Suprapubic skin (tissue), 4 donors: ENCODE data around the gene DUSP16. TPM values are rescaled to one million over a fixed set of nuclear protein-coding genes. Genes with fewer than 3 reads are reported as not detected.

ENCODE experiments used
- DNase-seq, 2 donors: peaks; one replicate each; pipeline ENCODE4 v3.0.0-alpha.2; 2019; ENCODE audit warnings: low spot score in 2 of 2
- H3K27ac ChIP-seq: fragments of 200-600 bp; sonication (generic); one replicate; pipeline ENCODE4 v1.5.1; 2019
- H3K27me3 ChIP-seq: fragments of 200-600 bp; sonication (generic); one replicate; pipeline ENCODE4 v1.5.1; 2019
- H3K36me3 ChIP-seq: fragments of 200-600 bp; sonication (generic); one replicate; pipeline ENCODE4 v1.5.1; 2019
- H3K4me1 ChIP-seq: fragments of 200-600 bp; sonication (generic); one replicate; pipeline ENCODE4 v1.5.1; 2019
- H3K4me3 ChIP-seq: fragments of 200-600 bp; sonication (generic); one replicate; pipeline ENCODE4 v1.5.1; 2019; ENCODE audit warnings: mild to moderate bottlenecking
- H3K9me3 ChIP-seq: fragments of 200-600 bp; sonication (generic); one replicate; pipeline ENCODE4 v1.5.1; 2019
- EP300 ChIP-seq: sonication (generic); formaldehyde crosslinking; IDR thresholded peaks from one replicate; pipeline ENCODE4 v1.6.1; 2017; ENCODE audit warnings: antibody characterized with exemption
- POLR2A ChIP-seq, 2 donors: fragments of 450-650 bp; IDR thresholded peaks; one replicate each; pipeline ENCODE4 v1.6.1; 2017; ENCODE audit warnings: antibody characterized with exemption in 2 of 2, mild to moderate bottlenecking in 2 of 2, moderate library complexity in 2 of 2
- POLR2AphosphoS5 ChIP-seq, 3 donors: sonication (generic); formaldehyde crosslinking; IDR thresholded peaks; one replicate each; pipeline ENCODE4 v1.6.1; 2017; ENCODE audit warnings: antibody characterized with exemption in 3 of 3
- WGBS: methylation state at CpG from one replicate; pipeline ENCODE4 v1.1.5; 2018; 5-methylcytosine and 5-hydroxymethylcytosine counted together
- total RNA-seq, 4 donors: library from RNA; depleted of rRNA; stranded (reverse); fragments of >200 nt; gene quantifications; one replicate each; pipeline ENCODE4 v1.1.0, GENCODE V29; 2016
- TF ChIP-seq, protein P1 (sequence below), 2 donors: fragments of 200-600 bp in 1 of 2; fragments of 450-650 bp in 1 of 2; sonication (generic) in 1 of 2; IDR thresholded peaks; one replicate each; pipeline ENCODE4 v1.5.1; 2016 to 2019; ENCODE audit warnings: antibody characterized with exemption in 2 of 2, mild to moderate bottlenecking in 1 of 2, moderate library complexity in 1 of 2

Gene DUSP16
- total RNA-seq, 4 donors from 2014 or later = 20.3 to 33.2 (median 24.8) TPM

DNA sequence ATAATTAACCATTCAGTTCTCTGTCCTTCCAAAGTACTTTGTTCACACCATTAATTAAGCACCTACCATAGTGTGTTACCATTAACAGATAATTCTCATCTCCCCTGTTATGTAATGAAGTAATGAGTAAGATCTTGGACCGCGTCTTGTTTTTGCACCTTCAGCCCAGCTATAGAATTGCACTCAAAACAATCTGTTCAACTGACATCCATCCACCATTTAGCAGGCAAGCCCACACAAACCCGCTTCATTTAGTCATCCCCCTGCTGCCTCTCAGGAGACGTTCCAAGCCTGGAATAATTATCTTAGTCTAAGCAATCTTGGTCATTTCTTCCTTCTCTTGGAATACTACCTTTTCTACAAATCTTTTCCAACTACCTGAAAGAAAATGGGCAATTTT lies 74.4 kb downstream of the DUSP16 start:
- H3K9me3 ChIP-seq = no peaks in the 10 kb centered on the region
- no peaks in the 10 kb centered on the region for H3K4me1 ChIP-seq
- H3K4me3 ChIP-seq = no peak overlapping the region
- no peak for DNase-seq
- WGBS = 74% methylated on average over 4 of the region's 4 CpGs
- no peak overlapping the region for H3K27ac ChIP-seq
- H3K36me3 ChIP-seq = peaks cover 20% of the 10 kb centered on the region
- H3K27me3 ChIP-seq = no peaks in the 10 kb centered on the region
- TF ChIP-seq, protein P1, sequence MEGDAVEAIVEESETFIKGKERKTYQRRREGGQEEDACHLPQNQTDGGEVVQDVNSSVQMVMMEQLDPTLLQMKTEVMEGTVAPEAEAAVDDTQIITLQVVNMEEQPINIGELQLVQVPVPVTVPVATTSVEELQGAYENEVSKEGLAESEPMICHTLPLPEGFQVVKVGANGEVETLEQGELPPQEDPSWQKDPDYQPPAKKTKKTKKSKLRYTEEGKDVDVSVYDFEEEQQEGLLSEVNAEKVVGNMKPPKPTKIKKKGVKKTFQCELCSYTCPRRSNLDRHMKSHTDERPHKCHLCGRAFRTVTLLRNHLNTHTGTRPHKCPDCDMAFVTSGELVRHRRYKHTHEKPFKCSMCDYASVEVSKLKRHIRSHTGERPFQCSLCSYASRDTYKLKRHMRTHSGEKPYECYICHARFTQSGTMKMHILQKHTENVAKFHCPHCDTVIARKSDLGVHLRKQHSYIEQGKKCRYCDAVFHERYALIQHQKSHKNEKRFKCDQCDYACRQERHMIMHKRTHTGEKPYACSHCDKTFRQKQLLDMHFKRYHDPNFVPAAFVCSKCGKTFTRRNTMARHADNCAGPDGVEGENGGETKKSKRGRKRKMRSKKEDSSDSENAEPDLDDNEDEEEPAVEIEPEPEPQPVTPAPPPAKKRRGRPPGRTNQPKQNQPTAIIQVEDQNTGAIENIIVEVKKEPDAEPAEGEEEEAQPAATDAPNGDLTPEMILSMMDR (IDR thresholded peaks at IDR 0.05) = no peak
- TF ChIP-seq POLR2AphosphoS5 (IDR thresholded peaks at IDR 0.05) = no peak
- TF ChIP-seq POLR2A (IDR thresholded peaks at IDR 0.05) = no peak

DNA sequence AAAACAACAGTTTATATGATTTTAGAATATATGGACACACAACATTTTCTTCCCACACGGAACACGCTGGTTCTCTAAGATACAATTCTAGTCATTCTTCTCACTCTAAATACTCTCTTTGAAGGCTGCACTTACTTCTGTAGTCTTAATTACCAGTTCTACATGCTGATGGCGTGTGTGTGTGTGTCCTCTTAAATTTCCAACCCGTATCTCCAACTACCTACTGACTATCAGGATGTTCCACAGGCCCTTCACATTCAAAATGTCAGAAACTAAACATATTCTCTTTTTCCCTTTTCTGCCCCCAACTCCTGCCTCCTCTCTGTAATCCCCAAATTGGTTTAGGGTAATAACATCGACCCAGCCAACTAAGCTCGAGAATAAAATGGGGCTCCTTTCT lies 75.2 kb downstream of the DUSP16 start:
- TF ChIP-seq, protein P1 (IDR thresholded peaks at IDR 0.05) = no peak
- no peak for TF ChIP-seq POLR2A (IDR thresholded peaks at IDR 0.05)
- TF ChIP-seq EP300 = no peak
- no peak for TF ChIP-seq POLR2AphosphoS5 (IDR thresholded peaks at IDR 0.05)
- H3K27ac ChIP-seq = no peak overlapping the region
- H3K9me3 ChIP-seq = no peaks in the 10 kb centered on the region
- WGBS = 92% methylated on average over 6 of the region's 6 CpGs
- no peak overlapping the region for H3K4me3 ChIP-seq
- H3K4me1 ChIP-seq = no peaks in the 10 kb centered on the region
- H3K27me3 ChIP-seq = no peaks in the 10 kb centered on the region
- peaks cover 26% of the 10 kb centered on the region for H3K36me3 ChIP-seq
- DNase-seq = no peak

DNA sequence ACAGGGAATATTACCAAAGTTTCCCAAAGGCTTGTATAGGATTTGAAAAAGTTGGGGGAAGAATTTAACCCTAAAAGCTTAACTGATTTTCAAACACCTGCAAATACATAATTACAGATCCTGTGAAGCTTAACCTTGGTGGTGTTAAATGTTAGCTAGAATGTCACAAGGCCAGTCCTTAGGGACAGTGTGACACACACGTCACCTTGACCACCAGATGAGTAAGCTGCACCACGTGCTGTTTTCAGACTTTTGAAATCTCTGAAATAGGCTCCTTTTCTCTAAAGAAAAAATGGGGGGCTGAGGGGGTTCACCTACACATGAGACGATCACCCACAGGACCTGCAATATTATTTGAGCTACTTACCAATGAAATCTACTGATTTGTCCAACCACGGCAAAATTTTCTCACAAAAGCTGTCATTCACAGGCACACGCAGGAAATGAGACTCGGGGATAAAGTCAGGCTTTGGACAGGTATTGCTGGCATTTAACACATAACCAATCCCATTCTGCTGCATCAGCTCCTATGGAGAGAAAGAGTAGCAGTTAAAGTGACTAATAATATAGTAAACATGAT lies 75.9 kb downstream of the DUSP16 start:
- H3K4me1 ChIP-seq = no peaks in the 10 kb centered on the region
- H3K9me3 ChIP-seq = no peaks in the 10 kb centered on the region
- no peak for DNase-seq
- no peaks in the 10 kb centered on the region for H3K27me3 ChIP-seq
- no peak overlapping the region for H3K4me3 ChIP-seq
- H3K36me3 ChIP-seq = peaks cover 29% of the 10 kb centered on the region
- H3K27ac ChIP-seq = no peak overlapping the region
- TF ChIP-seq EP300 (no peak), POLR2AphosphoS5 (IDR thresholded peaks at IDR 0.05) (no peak), POLR2A (IDR thresholded peaks at IDR 0.05) (no peak)
- TF ChIP-seq, protein P1 (IDR thresholded peaks at IDR 0.05) = no peak
- 92% methylated on average over 6 of the region's 6 CpGs for WGBS

DNA sequence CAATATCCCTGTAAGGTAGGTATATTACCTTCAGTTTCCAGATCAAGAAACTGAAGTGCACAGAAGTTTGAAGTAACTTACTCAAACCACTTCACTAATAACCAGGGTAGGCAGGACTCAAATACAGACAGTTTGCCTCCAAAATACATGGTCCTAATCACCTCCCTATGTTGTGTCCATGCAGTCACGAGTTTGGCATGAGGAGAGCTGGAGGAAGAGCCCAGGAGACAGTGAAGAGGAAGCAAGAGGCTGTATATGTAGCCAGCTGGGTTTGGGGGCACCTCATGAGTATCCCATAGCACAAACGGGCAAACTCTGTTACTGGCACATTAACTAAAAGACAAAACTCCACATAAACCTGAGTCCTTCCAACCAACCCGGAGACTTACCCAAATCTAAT lies 79.2 kb downstream of the DUSP16 start:
- no peaks in the 10 kb centered on the region for H3K4me1 ChIP-seq
- no peak overlapping the region for H3K4me3 ChIP-seq
- 86% methylated on average over 3 of the region's 3 CpGs for WGBS
- TF ChIP-seq EP300 (no peak), POLR2AphosphoS5 (IDR thresholded peaks at IDR 0.05) (no peak), POLR2A (IDR thresholded peaks at IDR 0.05) (no peak)
- TF ChIP-seq, protein P1 (IDR thresholded peaks at IDR 0.05) = no peak
- peaks cover 42% of the 10 kb centered on the region for H3K36me3 ChIP-seq
- DNase-seq = no peak
- H3K9me3 ChIP-seq = no peaks in the 10 kb centered on the region
- no peak overlapping the region for H3K27ac ChIP-seq
- no peaks in the 10 kb centered on the region for H3K27me3 ChIP-seq

DNA sequence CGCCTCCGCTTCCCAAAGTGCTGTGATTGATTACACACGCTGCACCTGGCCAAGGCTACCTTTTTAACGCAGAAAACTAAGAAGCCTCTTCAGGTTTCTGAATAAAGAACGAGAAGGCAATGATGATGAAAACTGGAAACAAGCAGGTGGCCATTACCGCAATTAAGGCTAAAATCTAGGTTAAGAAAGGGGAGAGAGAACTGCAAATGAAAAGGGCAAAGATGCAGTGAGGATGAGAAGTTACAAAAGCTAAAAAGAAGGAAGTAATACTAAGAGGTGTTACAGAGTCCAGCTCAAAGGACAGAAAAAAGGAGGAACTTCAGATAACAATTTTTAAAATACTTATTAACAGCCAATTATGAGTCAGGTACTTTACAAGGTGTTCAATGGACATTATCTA lies 79.7 kb downstream of the DUSP16 start:
- no peak for DNase-seq
- H3K4me3 ChIP-seq = no peak overlapping the region
- H3K36me3 ChIP-seq = peaks cover 47% of the 10 kb centered on the region
- WGBS = 78% methylated on average over 6 of the region's 6 CpGs
- no peak overlapping the region for H3K27ac ChIP-seq
- H3K27me3 ChIP-seq = no peaks in the 10 kb centered on the region
- no peaks in the 10 kb centered on the region for H3K4me1 ChIP-seq
- no peak for TF ChIP-seq POLR2A (IDR thresholded peaks at IDR 0.05)
- TF ChIP-seq, protein P1 (IDR thresholded peaks at IDR 0.05) = no peak
- TF ChIP-seq EP300 = no peak
- no peak for TF ChIP-seq POLR2AphosphoS5 (IDR thresholded peaks at IDR 0.05)
- no peaks in the 10 kb centered on the region for H3K9me3 ChIP-seq
